H1 (cell line): ENCODE measurements around the gene OPN1MW3. TPM values are rescaled to one million over a fixed set of nuclear protein-coding genes. Genes with fewer than 3 reads are reported as not detected.

Source experiments
- CTCF ChIA-PET: fragments of 300-600 bp; sonication (Branson Sonifier 250); formaldehyde crosslinking; loops from one replicate; lab custom pipeline; 2021; ENCODE audit not compliant: partially characterized antibody; lab: Charles Lee
- POLR2A ChIA-PET: fragments of 300-600 bp; sonication (Branson Sonifier 250); formaldehyde crosslinking; loops from one replicate; lab custom pipeline; 2021; ENCODE audit warnings: inconsistent platforms; ENCODE audit not compliant: partially characterized antibody; lab: Charles Lee
- DNase-seq, 2 experiments: peaks; one replicate each; pipeline versions ENCODE4 v3.0.0 to v3.0.0-alpha.2; 2010 to 2022; ENCODE audit warnings: low spot score in 2 of 2, low read depth in 1 of 2, mixed read lengths in 1 of 2
- FAIRE-seq: peaks from 2 replicates; lab custom pipeline; 2011; peaks lifted over from hg19 to GRCh38; lab: Jason Lieb, UNC
- H2AFZ ChIP-seq: 2 replicates; pipeline ENCODE4 v1.8.1; 2012; ENCODE audit warnings: low read length, inconsistent platforms
- H2AK5ac ChIP-seq: 2 replicates; pipeline ENCODE4 v1.6.1; 2013; ENCODE audit warnings: low read depth, low read length
- H2BK120ac ChIP-seq: replicated peaks from 2 replicates; pipeline ENCODE3; 2013; ENCODE audit warnings: low read depth, low read length, inconsistent platforms
- H2BK12ac ChIP-seq: 2 replicates; pipeline ENCODE4 v1.6.1; 2013; ENCODE audit warnings: low read depth, low read length
- H2BK15ac ChIP-seq: 2 replicates; pipeline ENCODE4 v1.6.1; 2013; ENCODE audit warnings: low read length
- H2BK20ac ChIP-seq: 2 replicates; pipeline ENCODE4 v1.6.1; 2013; ENCODE audit warnings: low read length
- H2BK5ac ChIP-seq: 2 replicates; pipeline ENCODE4 v1.6.1; 2013; ENCODE audit warnings: low read depth, low read length
- H3K14ac ChIP-seq: 2 replicates; pipeline ENCODE4 v1.6.1; 2013; ENCODE audit warnings: inconsistent platforms; ENCODE audit not compliant: insufficient read length
- H3K18ac ChIP-seq: 2 replicates; pipeline ENCODE4 v1.6.1; 2013; ENCODE audit warnings: low read length; ENCODE audit errors: extremely low read depth
- H3K23ac ChIP-seq: 2 replicates; pipeline ENCODE4 v1.6.1; 2013; ENCODE audit warnings: inconsistent platforms; ENCODE audit not compliant: insufficient read length
- H3K23me2 ChIP-seq: 2 replicates; pipeline ENCODE4 v1.6.1; 2013; ENCODE audit warnings: low read depth, low read length
- H3K27ac ChIP-seq: 2 replicates; pipeline ENCODE4 v1.6.1; 2011; ENCODE audit warnings: low read depth, low read length, inconsistent platforms
- H3K27me3 ChIP-seq, 4 experiments: replicated peaks in 1 of 4; 1 replicate in 1 of 4; 2 replicates in 3 of 4; pipeline versions ENCODE4 v1.6.1 to v1.8.1; 2011 to 2013; ENCODE audit warnings: low read length in 3 of 4, mild to moderate bottlenecking in 3 of 4, inconsistent platforms in 2 of 4, mixed read lengths in 2 of 4, moderate library complexity in 1 of 4; ENCODE audit not compliant: control insufficient read depth in 3 of 4, insufficient read depth in 3 of 4; ENCODE audit errors: extremely low read depth in 1 of 4
- H3K36me3 ChIP-seq, 4 experiments: 2 replicates each; pipeline versions ENCODE4 v1.6.1 to v1.8.1; 2011 to 2013; ENCODE audit warnings: mild to moderate bottlenecking in 4 of 4, low read length in 3 of 4, moderate library complexity in 2 of 4, control low read depth in 1 of 4, inconsistent platforms in 1 of 4; ENCODE audit not compliant: insufficient read depth in 4 of 4, control insufficient read depth in 2 of 4
- H3K4ac ChIP-seq: replicated peaks from 2 replicates; pipeline ENCODE3; 2013; ENCODE audit warnings: low read length, low read depth, mixed read lengths, inconsistent platforms; ENCODE audit not compliant: insufficient read length
- H3K4me1 ChIP-seq, 4 experiments: replicated peaks in 1 of 4; 1 replicate in 1 of 4; 2 replicates in 3 of 4; pipeline versions ENCODE4 v1.6.1 to v1.8.1; 2011 to 2013; ENCODE audit warnings: low read length in 3 of 4, inconsistent platforms in 2 of 4, mixed read lengths in 1 of 4; ENCODE audit not compliant: insufficient read depth in 4 of 4, control insufficient read depth in 3 of 4
- H3K4me2 ChIP-seq, 2 experiments: 2 replicates each; pipeline versions ENCODE4 v1.6.1 to v1.8.1; 2011 to 2013; ENCODE audit warnings: low read depth in 2 of 2, low read length in 2 of 2, control low read depth in 1 of 2, inconsistent platforms in 1 of 2, mild to moderate bottlenecking in 1 of 2; ENCODE audit not compliant: insufficient read depth in 1 of 2
- H3K4me3 ChIP-seq, 4 experiments: fragments of 200-600, 300-600 bp in 1 of 4; sonication (generic), shearing (Covaris generic), sonication (Bioruptor Twin) in 1 of 4; 2 replicates each; pipeline versions ENCODE4 v1.5.1 to v1.8.1; 2011 to 2016; ENCODE audit warnings: low read length in 4 of 4, low read depth in 3 of 4, control low read depth in 2 of 4, inconsistent platforms in 2 of 4, mild to moderate bottlenecking in 2 of 4, mixed read lengths in 1 of 4, moderate library complexity in 1 of 4; ENCODE audit not compliant: insufficient read depth in 2 of 4; ENCODE audit errors: extremely low read depth in 1 of 4
- H3K56ac ChIP-seq: replicated peaks from 2 replicates; pipeline ENCODE3; 2013; ENCODE audit warnings: low read depth, mild to moderate bottlenecking, mixed read lengths, low read length, inconsistent platforms; ENCODE audit not compliant: insufficient read length
- H3K79me1 ChIP-seq: 2 replicates; pipeline ENCODE4 v1.6.1; 2013; ENCODE audit warnings: low read depth, low read length, control low read depth
- H3K79me2 ChIP-seq, 2 experiments: 2 replicates each; pipeline versions ENCODE4 v1.6.1 to v1.8.1; 2012 to 2013; ENCODE audit warnings: low read length in 2 of 2, mild to moderate bottlenecking in 2 of 2, inconsistent platforms in 1 of 2; ENCODE audit not compliant: insufficient read depth in 2 of 2, control insufficient read depth in 1 of 2
- H3K9ac ChIP-seq, 4 experiments: replicated peaks in 1 of 4; 1 replicate in 1 of 4; 2 replicates in 3 of 4; pipeline versions ENCODE4 v1.6.1 to v1.8.1; 2011 to 2013; ENCODE audit warnings: low read depth in 3 of 4, low read length in 3 of 4, control low read depth in 2 of 4, mild to moderate bottlenecking in 2 of 4, moderate library complexity in 2 of 4, inconsistent platforms in 1 of 4; ENCODE audit errors: extremely low read depth in 1 of 4
- H3K9me3 ChIP-seq, 2 experiments: 2 replicates each; pipeline versions ENCODE4 v1.6.1 to v1.8.1; 2012 to 2013; ENCODE audit warnings: mild to moderate bottlenecking in 2 of 2, moderate library complexity in 2 of 2, control low read depth in 1 of 2, inconsistent platforms in 1 of 2, low read depth in 1 of 2, low read length in 1 of 2, mixed read lengths in 1 of 2; ENCODE audit not compliant: insufficient read depth in 2 of 2
- H4K20me1 ChIP-seq, 2 experiments: replicated peaks in 1 of 2; 2 replicates each; pipeline versions ENCODE3 to v1.8.1; 2011 to 2013; ENCODE audit warnings: inconsistent platforms in 2 of 2, low read length in 2 of 2, mild to moderate bottlenecking in 1 of 2; ENCODE audit not compliant: insufficient read depth in 2 of 2, control insufficient read depth in 1 of 2
- H4K5ac ChIP-seq: 2 replicates; pipeline ENCODE4 v1.6.1; 2013; ENCODE audit warnings: low read length, low read depth, mixed read lengths, inconsistent platforms; ENCODE audit not compliant: insufficient read length
- H4K8ac ChIP-seq: 2 replicates; pipeline ENCODE4 v1.8.0; 2013; ENCODE audit warnings: mild to moderate bottlenecking, moderate library complexity, low read length, inconsistent platforms; ENCODE audit not compliant: insufficient read depth; ENCODE audit errors: extremely low read depth
- H4K91ac ChIP-seq: replicated peaks from 2 replicates; pipeline ENCODE3; 2013; ENCODE audit warnings: low read length, mixed read lengths, inconsistent platforms; ENCODE audit not compliant: insufficient read length
- E2F6 ChIP-seq: IDR thresholded peaks from 2 replicates; pipeline ENCODE4 v1.6.1; 2012; ENCODE audit warnings: inconsistent platforms
- NRF1 ChIP-seq: IDR thresholded peaks from 2 replicates; pipeline ENCODE4 v1.6.1; 2011; ENCODE audit warnings: mild to moderate bottlenecking, low read depth, low read length, improper control_type of control experiment
- RBBP5 ChIP-seq: IDR thresholded peaks from 2 replicates; pipeline ENCODE4 v1.7.1; 2012; ENCODE audit warnings: low read depth, mild to moderate bottlenecking, inconsistent platforms, low read length, moderate library complexity, borderline replicate concordance
- WGBS, 2 experiments: shearing (Covaris generic) in 1 of 2; methylation state at CpG; one replicate each; pipeline versions ENCODE4 v1.1.6 to v1.1.7; 2013 to 2015; ENCODE audit warnings: low lambda C conversion rate in 2 of 2, mixed read lengths in 2 of 2, inconsistent platforms in 1 of 2, low coverage in 1 of 2, missing lambda C conversion rate in 1 of 2; ENCODE audit not compliant: insufficient replicate concordance in 2 of 2, insufficient coverage in 1 of 2, insufficient read length in 1 of 2; ENCODE audit errors: extremely low coverage in 1 of 2, missing lambda C conversion rate in 1 of 2; 5-methylcytosine and 5-hydroxymethylcytosine counted together
- polyA plus RNA-seq, 7 experiments: library from polyadenylated mRNA; depleted of rRNA in 3 of 7; stranded (reverse) in 5 of 7; unstranded in 2 of 7; fragments of >200 nt in 5 of 7; fragments of 200-250 nt in 2 of 7; gene quantifications; 1 replicate in 5 of 7; 2 replicates in 1 of 7; 4 replicates in 1 of 7; pipeline versions ENCODE4 v1.2.1 to v1.2.3, GENCODE V29; 2011 to 2013; ENCODE audit warnings: missing spikeins in 2 of 7, mixed read lengths in 2 of 7
- total RNA-seq: library from RNA; stranded (reverse); fragmentation: NEBNext Ultra II Directional; extraction: Animal tissue kit (Norgen Biotek cat#: 25700); gene quantifications from 2 replicates; pipeline ENCODE4 v1.2.1, GENCODE V29; 2021

Gene OPN1MW3
- total and polyA plus RNA-seq, 2 of the 8 experiments (the other 6 are each of a cell fraction or from before 2014, with no cell fraction given) = not detected

- H2BK15ac ChIP-seq = no peak overlapping the region
- FAIRE-seq = no peak
Observed at GRCh38 chrX:154315416-154315815, 58.0 kb downstream of the OPN1MW3 start.

More at GRCh38 chrX:154315416-154315815, 58.0 kb downstream of the OPN1MW3 start:
- TF ChIP-seq NRF1 (no peak), RBBP5 (no peak), E2F6 (no peak)
- TF ChIP-seq, all 59 proteins: peak for 0
- Histone ChIP-seq H3K9ac (no peak overlapping the region), H2AK5ac (no peak overlapping the region), H2BK5ac (no peak overlapping the region), H3K14ac (no peak overlapping the region), H3K9me3 (no peaks in the 10 kb centered on the region), H3K27me3 (no peaks in the 10 kb centered on the region), H3K36me3 (no peaks in the 10 kb centered on the region), H2BK120ac (no peak overlapping the region), H3K18ac (no peak overlapping the region), H4K91ac (no peak overlapping the region), H2AFZ (no peak overlapping the region), H3K4me3 (no peak overlapping the region), H2BK20ac (no peak overlapping the region), H3K27ac (no peak overlapping the region), H4K8ac (no peak overlapping the region), H3K79me2 (no peaks in the 10 kb centered on the region), H3K4ac (no peak overlapping the region), H4K20me1 (no peaks in the 10 kb centered on the region), H3K23me2 (no peaks in the 10 kb centered on the region), H4K5ac (no peak overlapping the region), H3K4me1 (no peaks in the 10 kb centered on the region), H3K56ac (no peak overlapping the region), H3K23ac (no peak overlapping the region), H2BK12ac (no peak overlapping the region), H3K4me2 (no peak overlapping the region), H3K79me1 (no peaks in the 10 kb centered on the region)
- ChIA-PET CTCF (interaction anchor here (1.0 to 2.2 kb wide), 2 partner anchors 8 to 10 kb away, joined by 3 to 7 read pairs; no protein-coding TSS in a partner anchor), POLR2A (no interaction called here)
- WGBS, 2 experiments = 95% methylated on average over 3 of the region's 3 CpGs; no CpG with 5 or more reads in 1 of the 2 experiments
- no peak for DNase-seq
